ENCODE results near the gene WDTC1.
"Not testable (repeated sequence)": the region's sequence is repeated elsewhere in the genome, so short reads cannot be mapped to it uniquely, and the experiment has no call there.

Gene WDTC1, protein sequence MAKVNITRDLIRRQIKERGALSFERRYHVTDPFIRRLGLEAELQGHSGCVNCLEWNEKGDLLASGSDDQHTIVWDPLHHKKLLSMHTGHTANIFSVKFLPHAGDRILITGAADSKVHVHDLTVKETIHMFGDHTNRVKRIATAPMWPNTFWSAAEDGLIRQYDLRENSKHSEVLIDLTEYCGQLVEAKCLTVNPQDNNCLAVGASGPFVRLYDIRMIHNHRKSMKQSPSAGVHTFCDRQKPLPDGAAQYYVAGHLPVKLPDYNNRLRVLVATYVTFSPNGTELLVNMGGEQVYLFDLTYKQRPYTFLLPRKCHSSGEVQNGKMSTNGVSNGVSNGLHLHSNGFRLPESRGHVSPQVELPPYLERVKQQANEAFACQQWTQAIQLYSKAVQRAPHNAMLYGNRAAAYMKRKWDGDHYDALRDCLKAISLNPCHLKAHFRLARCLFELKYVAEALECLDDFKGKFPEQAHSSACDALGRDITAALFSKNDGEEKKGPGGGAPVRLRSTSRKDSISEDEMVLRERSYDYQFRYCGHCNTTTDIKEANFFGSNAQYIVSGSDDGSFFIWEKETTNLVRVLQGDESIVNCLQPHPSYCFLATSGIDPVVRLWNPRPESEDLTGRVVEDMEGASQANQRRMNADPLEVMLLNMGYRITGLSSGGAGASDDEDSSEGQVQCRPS

DNA sequence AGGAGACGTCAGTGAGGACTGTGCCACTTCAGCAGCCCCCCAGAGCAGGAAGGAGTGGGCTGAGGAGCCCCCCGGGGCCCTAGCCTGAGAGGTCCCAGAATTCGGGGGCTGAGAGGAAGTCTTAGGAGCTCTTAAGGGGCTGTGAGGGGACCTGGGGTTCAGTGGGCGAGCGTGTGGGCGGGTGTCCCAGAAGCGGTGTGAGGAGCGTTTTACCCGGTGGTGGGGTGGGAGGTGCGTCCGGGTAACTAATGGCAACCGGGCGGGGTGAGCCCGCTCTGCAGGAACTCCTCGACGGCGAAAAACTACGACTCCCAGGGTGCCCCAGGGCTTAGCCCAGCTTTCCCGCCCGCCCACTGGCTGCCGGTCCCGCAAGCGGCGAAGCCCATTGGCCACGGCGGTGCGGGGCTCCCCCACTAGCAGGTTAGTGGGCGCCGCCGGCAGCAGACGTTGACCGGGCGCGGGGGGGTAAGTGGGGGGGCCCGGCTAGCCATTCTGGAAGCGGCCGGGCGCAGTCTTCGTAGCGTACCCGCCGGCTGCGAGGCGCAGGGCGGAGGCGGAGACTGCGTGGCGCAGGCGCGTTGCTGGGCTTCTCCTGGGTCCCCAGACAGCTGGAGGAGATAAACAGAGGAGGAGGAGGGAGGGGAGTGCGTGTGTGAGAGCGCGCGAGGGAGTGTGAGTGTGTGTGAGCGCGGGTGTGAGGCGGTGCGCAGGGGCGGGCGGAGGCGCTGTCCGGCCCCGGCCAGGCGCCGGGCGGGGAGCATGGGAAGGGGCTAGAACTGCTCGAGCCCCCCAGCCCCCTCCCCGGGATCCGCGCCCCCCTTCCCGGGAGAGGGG lies at the start of gene WDTC1:
TSS of gene WDTC1 (plus strand) at position 584 of the 834 bp plus-strand sequence. CDS start 26,423 bp downstream, outside the sequence.
- H3K9ac ChIP-seq, result peak within 1 kb of the TSS; percentile 71 to 87 (median 81)
- H3K4me2 ChIP-seq, result peak within 1 kb of the TSS; percentile 82 to 96 (median 88)
- TF ChIP-seq Cebpa-rat (IDR thresholded peaks at IDR 0.05), result no peak
- peaks cover 21 to 37% (median 29%) of the 10 kb centered on the region in 10 experiments for H3K4me1 ChIP-seq
- H3K27ac ChIP-seq, result peak within 1 kb of the TSS; percentile 54 to 77 (median 72)
- H4K20me1 ChIP-seq, result peaks cover 0 to 38% (median 0%) of the 10 kb centered on the region in 11 experiments; a peak in 5 of 22 replicates
- peak within 1 kb of the TSS; percentile 67 to 82 (median 73) for H3K4me3 ChIP-seq
- H3K9me3 ChIP-seq (replicated peaks in 1 of 11), result no peaks in the 10 kb centered on the region
- H3K36me3 ChIP-seq, result no peaks in the 10 kb centered on the region
- no peaks in the 10 kb centered on the region for H3K27me3 ChIP-seq

DNA sequence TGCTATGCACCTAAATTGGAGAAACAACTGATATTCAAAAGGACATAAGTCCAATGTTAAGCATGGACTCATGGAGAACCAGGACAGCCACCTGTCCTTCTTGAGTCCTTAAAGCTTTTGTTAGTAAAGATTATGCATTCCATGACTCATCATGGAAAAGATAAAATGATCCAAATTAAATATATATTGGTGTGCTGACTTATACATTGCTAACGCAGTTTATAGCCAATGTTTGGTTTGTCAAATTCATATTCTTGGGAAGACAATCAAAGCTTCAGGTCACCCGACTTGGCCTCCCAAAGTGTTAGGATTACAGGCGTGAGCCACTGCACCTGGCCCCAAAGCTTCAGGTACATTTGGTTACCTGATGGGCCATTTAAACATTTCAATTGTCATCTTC lies 49.8 kb upstream of the WDTC1 start:
- peaks cover 58 to 86% (median 74%) of the 10 kb centered on the region in 11 experiments for H3K9me3 ChIP-seq (replicated peaks in 1 of 11)
- H4K20me1 ChIP-seq, H3K27ac ChIP-seq, H3K9ac ChIP-seq, H3K27me3 ChIP-seq, H3K4me1 ChIP-seq, H3K36me3 ChIP-seq, H3K4me2 ChIP-seq, H3K4me3 ChIP-seq: not testable (repeated sequence)

DNA sequence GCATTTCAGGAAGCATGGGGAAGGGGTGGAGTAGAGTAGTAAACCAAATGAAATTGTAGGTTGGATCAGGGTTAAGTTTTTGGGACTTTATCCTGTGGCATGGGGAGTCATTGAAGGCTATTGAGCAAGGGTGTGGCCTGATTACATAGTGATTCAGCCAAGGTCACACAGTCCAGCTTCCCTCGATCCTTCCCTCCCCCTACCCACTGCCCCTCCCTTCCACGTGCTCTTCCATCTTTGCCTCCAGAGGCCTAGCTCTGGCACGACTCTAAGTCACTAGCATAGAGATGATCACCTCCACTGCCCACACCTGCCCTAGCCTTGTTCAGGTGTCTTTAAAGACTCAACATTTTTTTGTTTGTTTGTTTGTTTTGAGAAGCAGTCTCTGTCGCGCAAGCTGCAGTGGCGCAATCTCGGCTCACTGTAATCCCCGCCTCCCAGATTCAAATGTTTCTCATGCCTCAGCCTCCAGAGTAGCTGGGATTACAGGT lies 42.3 kb upstream of the WDTC1 start:
- no peaks in the 10 kb centered on the region for H4K20me1 ChIP-seq
- H3K9me3 ChIP-seq (replicated peaks in 1 of 11), result peaks cover 0 to 22% (median 10%) of the 10 kb centered on the region in 11 experiments; a peak in 9 of 22 replicates
- no peak for TF ChIP-seq Cebpa-rat (IDR thresholded peaks at IDR 0.05)
- peaks cover 0 to 31% (median 5%) of the 10 kb centered on the region in 10 experiments; a peak in 9 of 20 replicates for H3K4me1 ChIP-seq
- H3K27me3 ChIP-seq, result no peaks in the 10 kb centered on the region
- H3K4me3 ChIP-seq, result no peak overlapping the region
- H3K36me3 ChIP-seq, result no peaks in the 10 kb centered on the region
- H3K27ac ChIP-seq, result no peak overlapping the region
- peak overlapping the region in 4 of 11 experiments; percentile 27 to 78 (median 66); a peak in 8 of 22 replicates for H3K4me2 ChIP-seq
- H3K9ac ChIP-seq, result no peak overlapping the region

DNA sequence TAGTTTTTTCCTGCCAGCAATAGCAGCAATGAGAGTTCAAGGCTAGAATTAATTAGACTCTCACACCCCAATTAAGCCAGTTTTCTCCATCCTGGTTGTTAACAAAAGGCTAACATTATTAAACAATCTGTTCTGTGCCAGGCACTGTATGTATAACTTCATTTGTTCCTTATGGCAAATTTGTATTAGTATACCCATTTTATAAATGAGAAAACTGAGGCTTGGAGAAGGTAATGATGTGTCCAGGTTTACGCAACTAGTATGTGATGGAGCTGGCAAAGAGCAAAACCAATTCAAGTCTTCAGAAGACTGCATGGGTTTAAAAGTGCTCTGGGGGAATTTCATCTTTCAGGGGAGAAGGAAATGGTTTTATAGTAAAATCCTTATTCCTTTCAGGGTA lies 41.2 kb upstream of the WDTC1 start:
- Histone ChIP-seq H3K4me1 (peaks cover 0 to 31% (median 5%) of the 10 kb centered on the region in 10 experiments; a peak in 9 of 20 replicates), H3K36me3 (no peaks in the 10 kb centered on the region), H3K9me3 (replicated peaks in 1 of 11) (peaks cover 0 to 16% (median 4%) of the 10 kb centered on the region in 11 experiments; a peak in 5 of 22 replicates), H3K4me3 (no peak overlapping the region), H4K20me1 (no peaks in the 10 kb centered on the region), H3K4me2 (peak overlapping the region in 3 of 11 experiments; percentile 62 to 78 (median 69); a peak in 3 of 22 replicates), H3K27me3 (no peaks in the 10 kb centered on the region), H3K9ac (no peak overlapping the region), H3K27ac (no peak overlapping the region)
- no peak for TF ChIP-seq Cebpa-rat (IDR thresholded peaks at IDR 0.05)

DNA sequence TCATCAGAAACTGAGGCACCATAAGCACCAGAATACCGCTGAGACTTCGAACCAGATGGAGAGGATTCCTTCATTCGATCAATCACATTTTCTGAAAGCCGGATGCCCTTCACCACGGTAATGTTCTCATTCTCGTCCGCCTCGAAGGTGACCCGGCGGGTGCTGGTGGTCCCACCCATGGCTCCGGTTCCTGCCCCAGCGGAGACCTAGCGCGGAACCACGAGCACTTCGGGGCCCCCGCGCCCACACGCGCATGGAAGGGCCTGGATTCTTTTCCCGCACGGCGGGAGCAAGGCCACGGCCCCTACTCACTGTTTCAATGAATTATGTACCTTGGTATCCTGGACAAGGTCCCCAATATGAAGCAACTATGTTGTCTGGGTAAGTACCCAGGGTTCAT lies 33.1 kb upstream of the WDTC1 start:
- Histone ChIP-seq H3K4me1 (peaks cover 0 to 16% (median 6%) of the 10 kb centered on the region in 10 experiments; a peak in 10 of 20 replicates), H3K36me3 (no peaks in the 10 kb centered on the region), H3K9ac (no peak overlapping the region), H4K20me1 (no peaks in the 10 kb centered on the region), H3K4me2 (no peak overlapping the region), H3K4me3 (no peak overlapping the region), H3K27me3 (no peaks in the 10 kb centered on the region), H3K27ac (no peak overlapping the region), H3K9me3 (replicated peaks in 1 of 11) (no peaks in the 10 kb centered on the region)
- no peak for TF ChIP-seq Cebpa-rat (IDR thresholded peaks at IDR 0.05)

DNA sequence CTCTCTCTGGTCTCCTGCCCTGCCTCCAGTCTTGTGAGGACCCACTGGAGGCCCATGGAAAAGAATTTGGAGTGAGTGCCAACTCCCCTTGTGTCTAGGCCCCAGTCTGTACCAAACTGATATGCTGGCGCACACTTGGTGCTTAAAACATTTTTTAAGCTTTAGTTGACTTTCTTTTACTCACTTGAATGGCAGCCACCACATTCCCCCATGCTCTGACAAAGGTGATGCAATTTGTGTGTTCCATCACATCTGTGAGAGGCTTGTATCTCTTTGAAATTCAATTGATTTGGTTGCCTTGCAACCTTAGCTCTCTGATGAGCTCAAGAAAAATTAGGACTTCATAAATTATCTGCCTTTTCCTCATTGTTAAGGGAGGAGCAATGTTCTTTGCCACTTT lies 30.5 kb upstream of the WDTC1 start:
- H3K9me3 ChIP-seq (replicated peaks in 1 of 11), result no peaks in the 10 kb centered on the region
- no peaks in the 10 kb centered on the region for H4K20me1 ChIP-seq
- H3K4me2 ChIP-seq, result no peak overlapping the region
- no peak overlapping the region for H3K4me3 ChIP-seq
- no peaks in the 10 kb centered on the region for H3K36me3 ChIP-seq
- H3K4me1 ChIP-seq, result peaks cover 0 to 27% (median 7%) of the 10 kb centered on the region in 10 experiments; a peak in 10 of 20 replicates
- no peaks in the 10 kb centered on the region for H3K27me3 ChIP-seq
- no peak for TF ChIP-seq Cebpa-rat (IDR thresholded peaks at IDR 0.05)
- H3K9ac ChIP-seq, result no peak overlapping the region
- no peak overlapping the region for H3K27ac ChIP-seq

DNA sequence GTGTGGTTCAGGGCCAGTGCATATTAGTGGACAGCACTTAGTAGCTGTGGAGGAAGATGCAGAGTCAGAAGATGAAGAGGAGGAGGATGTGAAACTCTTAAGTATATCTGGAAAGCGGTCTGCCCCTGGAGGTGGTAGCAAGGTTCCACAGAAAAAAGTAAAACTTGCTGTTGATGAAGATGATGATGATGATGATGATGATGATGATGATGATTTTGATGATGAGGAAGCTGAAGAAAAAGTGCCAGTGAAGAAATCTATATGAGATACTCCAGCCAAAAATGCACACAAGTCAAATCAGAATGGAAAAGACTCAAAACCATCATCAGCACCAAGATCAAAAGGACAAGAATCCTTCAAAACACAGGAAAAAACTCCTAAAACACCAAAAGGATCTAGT lies 27.2 kb upstream of the WDTC1 start:
- not testable (repeated sequence) for H3K36me3 ChIP-seq; H3K9ac ChIP-seq; H4K20me1 ChIP-seq; H3K9me3 ChIP-seq (replicated peaks in 1 of 11); H3K27me3 ChIP-seq; H3K4me3 ChIP-seq; H3K27ac ChIP-seq
- Histone ChIP-seq H3K4me1 (peaks cover 0 to 27% (median 5%) of the 10 kb centered on the region in 10 experiments; a peak in 10 of 20 replicates), H3K4me2 (peak overlapping the region in 3 of 11 experiments; percentile 61 to 86 (median 62); a peak in 5 of 22 replicates)

DNA sequence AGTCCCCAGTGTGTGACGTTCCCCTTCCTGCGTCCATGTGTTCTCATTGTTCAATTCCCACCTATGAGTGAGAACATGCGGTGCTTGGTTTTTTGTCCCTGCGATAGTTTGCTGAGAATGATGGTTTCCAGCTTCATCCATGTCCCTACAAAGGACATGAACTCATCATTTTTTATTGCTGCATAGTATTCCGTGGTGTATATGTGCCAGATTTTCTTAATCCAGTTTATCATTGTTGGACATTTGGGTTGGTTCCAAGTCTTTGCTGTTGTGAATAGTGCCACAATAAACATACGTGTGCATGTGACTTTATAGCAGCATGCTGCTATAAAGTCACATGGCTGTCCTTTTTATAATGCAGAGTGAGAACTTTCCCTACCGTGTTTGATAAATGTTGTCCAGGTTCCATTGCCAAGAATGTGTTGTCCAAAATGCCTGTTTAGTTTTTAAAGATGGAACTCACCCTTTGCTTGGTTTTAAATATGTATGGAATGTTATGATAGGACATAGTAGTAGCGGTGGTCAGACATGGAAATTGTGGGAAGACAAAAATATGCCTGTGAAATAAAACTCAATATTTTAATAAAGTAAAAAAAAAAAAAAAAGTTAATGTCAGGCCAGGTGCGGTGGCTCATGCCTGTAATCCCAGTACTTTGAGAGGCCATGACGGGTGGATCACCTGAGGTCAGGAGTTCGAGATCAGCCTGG lies 26.1 kb upstream of the WDTC1 start:
- not testable (repeated sequence) for H3K9ac ChIP-seq; H4K20me1 ChIP-seq; H3K36me3 ChIP-seq; H3K4me2 ChIP-seq; H3K27me3 ChIP-seq; H3K9me3 ChIP-seq (replicated peaks in 1 of 11); H3K4me3 ChIP-seq; H3K27ac ChIP-seq
- H3K4me1 ChIP-seq, result peaks cover 0 to 27% (median 4%) of the 10 kb centered on the region in 10 experiments; a peak in 9 of 20 replicates
